HEK293 (cell line): ENCODE data around the gene CFAP221.

Experiments used
- CTCF ChIP-seq: fragments of 450-650 bp; formaldehyde crosslinking; IDR thresholded peaks from 2 replicates; pipeline ENCODE4 v1.5.1; 2016; ENCODE audit warnings: missing biosample characterization, missing genetic modification characterization
- PATZ1 ChIP-seq: fragments of 450-650 bp; formaldehyde crosslinking; IDR thresholded peaks from 2 replicates; pipeline ENCODE4 v1.5.1; 2016; ENCODE audit warnings: missing biosample characterization, missing genetic modification characterization
- ZNF140 ChIP-seq: fragments of 450-650 bp; formaldehyde crosslinking; IDR thresholded peaks from 2 replicates; pipeline ENCODE4 v1.5.1; 2016; ENCODE audit warnings: missing biosample characterization, missing genetic modification characterization
- ZNF37A ChIP-seq: fragments of 450-650 bp; IDR thresholded peaks from 2 replicates; pipeline ENCODE4 v1.5.1; 2018; ENCODE audit warnings: missing biosample characterization, missing genetic modification characterization
- ZNF561 ChIP-seq: fragments of 450-650 bp; IDR thresholded peaks from 2 replicates; pipeline ENCODE4 v1.5.1; 2018; ENCODE audit warnings: missing biosample characterization, missing genetic modification characterization, borderline replicate concordance
- ZNF596 ChIP-seq: fragments of 450-650 bp; IDR thresholded peaks from 2 replicates; pipeline ENCODE4 v1.5.0; 2018; ENCODE audit warnings: missing biosample characterization, mild to moderate bottlenecking, missing genetic modification characterization, moderate library complexity
- ZNF670 ChIP-seq: fragments of 450-650 bp; formaldehyde crosslinking; IDR thresholded peaks from 2 replicates; pipeline ENCODE4 v1.5.1; 2016; ENCODE audit warnings: missing biosample characterization, missing genetic modification characterization, low read depth

- TF ChIP-seq CTCF (tag by site-specific recombination) (no peak), ZNF140 (tag by site-specific recombination) (no peak), ZNF596 (no peak), ZNF561 (no peak), PATZ1 (tag by site-specific recombination) (no peak), ZNF37A (tag by site-specific recombination) (no peak), ZNF670 (tag by site-specific recombination) (no peak)
These were observed 85.9 kb downstream of the CFAP221 start for GRCh38 chr2:119630121-119630520.
